Right lobe of liver (tissue), 4 donors: Measurements from ENCODE around the gene CA5A.
"Not testable (repeated sequence)": the region's sequence is repeated elsewhere in the genome, so short reads cannot be mapped to it uniquely, and the experiment has no call there.

Experiments used
- POLR2A ChIP-seq: fragments of 450-650 bp; IDR thresholded peaks from one replicate; pipeline ENCODE4 v1.6.1; 2017; ENCODE audit warnings: antibody characterized with exemption, mild to moderate bottlenecking
- TF ChIP-seq, protein P1 (sequence below), 4 donors: fragments of 200-600 bp in 3 of 4; fragments of 450-650 bp in 1 of 4; IDR thresholded peaks; one replicate each; pipeline versions ENCODE4 v1.5.1 to v1.8.0; 2016 to 2022; ENCODE audit warnings: antibody characterized with exemption in 4 of 4, mild to moderate bottlenecking in 2 of 4
- donor health status: DM: no; HTN: no; CAD: no.
- donor health status: DM: no; HTN: no; CAD: no.
- donor health status: DM: no; HTN: yes; CAD: no.

DNA sequence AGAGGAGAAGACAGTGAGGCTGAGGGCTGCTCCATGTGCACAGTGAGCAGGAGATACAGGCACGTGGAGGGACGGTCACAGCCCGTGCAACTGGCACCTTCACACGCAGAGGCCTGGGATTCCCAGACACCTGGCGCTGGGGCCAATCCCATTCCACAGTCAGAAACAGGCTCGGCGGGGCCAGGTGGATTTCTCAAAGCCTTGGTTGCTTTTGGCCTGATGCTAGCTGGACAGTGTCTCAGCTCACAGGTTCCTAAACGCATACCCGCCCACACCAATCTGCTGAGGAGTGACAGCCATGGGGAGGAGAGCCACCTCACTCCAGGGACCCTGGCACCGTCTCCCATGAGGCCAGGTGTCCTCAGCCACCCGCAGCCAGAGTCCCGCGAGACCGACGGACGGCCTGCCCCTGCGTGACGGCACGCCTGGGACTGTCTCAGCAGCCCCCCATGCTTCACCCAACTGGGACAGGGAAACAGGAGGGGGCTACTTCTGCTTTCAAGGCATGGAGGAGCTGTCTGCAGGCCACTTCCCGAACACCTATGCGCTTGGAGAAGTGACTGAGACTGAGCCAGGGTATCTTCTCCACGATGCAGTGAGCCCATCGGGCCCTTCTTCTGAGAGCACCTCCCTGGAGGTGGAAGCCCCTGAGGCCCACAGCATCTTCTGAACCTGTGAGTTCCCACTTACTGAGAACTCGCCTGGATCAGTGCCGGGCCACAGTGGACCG lies 73.6 kb downstream of the CA5A start:
- TF ChIP-seq, protein P1, sequence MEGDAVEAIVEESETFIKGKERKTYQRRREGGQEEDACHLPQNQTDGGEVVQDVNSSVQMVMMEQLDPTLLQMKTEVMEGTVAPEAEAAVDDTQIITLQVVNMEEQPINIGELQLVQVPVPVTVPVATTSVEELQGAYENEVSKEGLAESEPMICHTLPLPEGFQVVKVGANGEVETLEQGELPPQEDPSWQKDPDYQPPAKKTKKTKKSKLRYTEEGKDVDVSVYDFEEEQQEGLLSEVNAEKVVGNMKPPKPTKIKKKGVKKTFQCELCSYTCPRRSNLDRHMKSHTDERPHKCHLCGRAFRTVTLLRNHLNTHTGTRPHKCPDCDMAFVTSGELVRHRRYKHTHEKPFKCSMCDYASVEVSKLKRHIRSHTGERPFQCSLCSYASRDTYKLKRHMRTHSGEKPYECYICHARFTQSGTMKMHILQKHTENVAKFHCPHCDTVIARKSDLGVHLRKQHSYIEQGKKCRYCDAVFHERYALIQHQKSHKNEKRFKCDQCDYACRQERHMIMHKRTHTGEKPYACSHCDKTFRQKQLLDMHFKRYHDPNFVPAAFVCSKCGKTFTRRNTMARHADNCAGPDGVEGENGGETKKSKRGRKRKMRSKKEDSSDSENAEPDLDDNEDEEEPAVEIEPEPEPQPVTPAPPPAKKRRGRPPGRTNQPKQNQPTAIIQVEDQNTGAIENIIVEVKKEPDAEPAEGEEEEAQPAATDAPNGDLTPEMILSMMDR (IDR thresholded peaks at IDR 0.05): not testable (repeated sequence)
- TF ChIP-seq POLR2A: not testable (repeated sequence)
